GM12874 (cell line): ENCODE data around the gene LSM3.

Experiments used
- CTCF ChIP-seq: IDR thresholded peaks from 2 replicates; pipeline ENCODE4 v1.5.1; 2011; ENCODE audit warnings: low read depth, mild to moderate bottlenecking, control low read depth, low read length, moderate library complexity; ENCODE audit not compliant: insufficient read depth

Gene LSM3

DNA sequence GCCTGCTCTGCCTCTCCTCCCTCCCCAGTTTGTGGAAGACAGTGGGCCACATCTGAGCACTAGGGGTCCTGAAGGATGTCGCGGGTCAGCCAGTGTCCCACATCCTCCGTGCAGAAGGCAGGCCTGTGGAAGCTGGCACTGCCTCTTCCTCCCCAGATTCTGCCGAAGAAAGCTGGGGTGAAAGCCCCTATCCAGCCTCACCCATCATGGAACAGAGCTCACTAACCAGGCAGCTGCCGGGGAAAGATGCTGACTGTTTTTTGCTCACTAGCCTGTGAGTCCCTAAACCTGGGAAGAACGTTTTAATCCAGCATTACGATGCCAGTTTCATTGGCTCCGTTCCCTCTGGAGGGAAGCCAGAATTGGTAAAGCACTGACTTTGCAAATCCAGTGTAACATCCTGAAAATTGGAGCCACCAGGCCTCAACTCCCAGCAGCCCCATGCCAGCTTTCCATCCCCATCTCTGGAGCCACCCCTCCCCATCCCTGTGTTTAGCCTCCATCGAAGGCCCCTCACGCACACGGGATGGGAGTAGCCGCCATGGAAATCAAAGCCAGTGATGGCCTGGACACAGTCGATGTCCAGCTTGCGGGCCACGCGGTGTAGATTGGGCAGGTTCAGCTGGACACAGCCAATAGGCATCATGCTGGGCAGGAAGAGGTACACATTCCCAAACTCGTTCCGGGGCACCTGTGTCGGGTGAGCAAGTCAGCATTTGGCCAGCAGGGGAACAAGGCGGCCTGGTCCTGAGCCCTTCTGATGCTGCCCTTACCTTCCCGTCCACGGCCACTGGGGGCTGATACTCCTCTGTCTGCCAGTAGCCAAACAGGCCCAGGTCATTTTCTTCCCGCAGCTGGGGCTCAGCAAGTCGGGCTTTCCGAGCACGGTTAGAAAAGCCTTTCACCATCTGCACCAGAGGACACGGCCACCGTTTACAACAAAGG lies 30.3 kb upstream of the LSM3 start:
- no peak for TF ChIP-seq CTCF

GRCh38 chr3:14150078-14150477 lies 28.5 kb upstream of the LSM3 start:
- TF ChIP-seq CTCF: no peak

GRCh38 chr3:14150491-14151230 lies 28.0 kb upstream of the LSM3 start:
- no peak for TF ChIP-seq CTCF

- TF ChIP-seq CTCF: no peak
These were observed 27.0 kb upstream of the LSM3 start for GRCh38 chr3:14151471-14152083.

DNA sequence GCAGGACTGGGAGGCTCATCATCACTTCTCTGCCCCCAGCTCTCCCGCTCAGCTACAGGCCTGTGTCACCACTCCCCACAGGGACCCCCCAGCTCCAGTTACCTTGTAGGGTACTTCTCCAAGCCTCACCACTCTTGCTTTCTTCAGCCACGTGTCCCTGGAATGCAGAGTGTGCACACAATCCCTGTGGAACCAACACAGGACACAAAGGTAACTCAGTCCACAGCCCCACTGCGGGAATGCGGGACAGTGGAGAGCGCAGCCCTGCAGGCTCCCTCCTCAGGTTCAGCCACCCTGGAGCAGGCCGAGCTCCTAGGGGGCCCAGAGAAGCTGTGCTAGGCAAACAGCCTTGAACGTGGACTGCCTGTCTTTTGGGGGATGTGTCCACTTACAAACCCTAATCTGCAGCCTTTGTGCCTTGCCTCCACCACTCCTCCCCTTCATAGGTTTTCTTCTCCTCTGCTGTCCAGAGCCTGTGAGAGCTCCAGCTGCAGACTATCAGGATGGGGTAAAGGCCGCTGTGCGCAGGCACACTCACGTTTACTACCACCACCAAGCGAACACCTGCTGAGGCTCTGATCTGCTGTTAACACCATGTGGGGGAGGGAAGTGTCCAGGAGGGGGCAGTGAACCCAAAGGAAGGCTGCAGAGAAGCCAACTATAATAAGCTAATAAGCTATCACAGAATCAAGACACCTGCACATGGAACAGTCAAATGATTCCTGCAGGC lies 26.2 kb upstream of the LSM3 start:
- TF ChIP-seq CTCF: peak; percentile 29; the same call in 1 of the 2 replicates

DNA sequence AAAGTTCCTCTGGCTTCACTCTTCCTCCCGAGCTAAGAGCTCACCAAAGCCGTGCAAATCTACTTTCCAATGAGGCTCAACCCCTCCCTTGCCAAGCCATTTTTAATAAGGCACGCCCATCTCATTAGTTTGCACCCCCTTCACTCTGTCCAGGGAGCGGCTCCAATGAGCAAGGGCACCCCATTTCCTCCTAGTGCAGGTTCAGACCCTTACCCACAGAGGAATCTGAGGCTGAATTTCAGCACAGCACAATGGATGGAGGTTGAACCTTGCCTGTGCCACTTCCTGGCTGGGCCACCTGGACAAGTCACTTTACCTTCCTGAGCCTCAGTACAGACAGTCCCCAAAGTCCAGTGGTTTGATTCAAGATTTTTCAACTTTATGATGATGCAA lies 25.7 kb upstream of the LSM3 start:
- TF ChIP-seq CTCF: no peak
